ENCODE results near the gene OR8J3. TPM values are rescaled to one million over a fixed set of nuclear protein-coding genes. Genes with fewer than 3 reads are reported as not detected.
"Not testable (repeated sequence)": the region's sequence is repeated elsewhere in the genome, so short reads cannot be mapped to it uniquely, and the experiment has no call there.

OR8J3 gene
- total RNA-seq, 1 donor from 2014 or later: not detected

DNA sequence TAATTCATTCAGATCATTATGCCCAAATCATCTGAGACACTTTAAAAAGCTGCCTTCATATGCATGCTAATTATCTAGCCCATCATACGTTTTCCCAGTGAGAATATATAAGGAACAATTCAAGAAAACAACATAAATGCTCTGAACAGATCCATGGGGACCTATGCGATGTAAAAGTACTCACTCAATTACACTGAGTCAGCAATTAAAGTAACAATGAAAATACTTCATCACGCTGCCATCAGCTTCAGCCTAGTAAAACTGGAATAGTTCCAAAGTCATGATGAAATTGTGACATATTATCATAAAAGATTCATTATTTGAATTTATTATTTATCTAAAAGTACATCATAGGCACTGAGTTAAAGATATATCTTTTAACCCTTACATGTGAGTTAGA is 23.8 kb upstream of the OR8J3 start:
- Mint-ChIP-seq H3K36me3 (ENCODE audit: unreplicated experiment) (no peaks in the 10 kb centered on the region), H3K4me1 (ENCODE audit: unreplicated experiment) (no peaks in the 10 kb centered on the region), H3K4me3 (ENCODE audit: unreplicated experiment) (no peak overlapping the region), H3K27ac (ENCODE audit: unreplicated experiment) (no peak overlapping the region), H3K27me3 (ENCODE audit: unreplicated experiment) (no peaks in the 10 kb centered on the region), H3K9me3 (ENCODE audit: unreplicated experiment) (peaks cover 29% of the 10 kb centered on the region)
- TF ChIP-seq, protein P1, sequence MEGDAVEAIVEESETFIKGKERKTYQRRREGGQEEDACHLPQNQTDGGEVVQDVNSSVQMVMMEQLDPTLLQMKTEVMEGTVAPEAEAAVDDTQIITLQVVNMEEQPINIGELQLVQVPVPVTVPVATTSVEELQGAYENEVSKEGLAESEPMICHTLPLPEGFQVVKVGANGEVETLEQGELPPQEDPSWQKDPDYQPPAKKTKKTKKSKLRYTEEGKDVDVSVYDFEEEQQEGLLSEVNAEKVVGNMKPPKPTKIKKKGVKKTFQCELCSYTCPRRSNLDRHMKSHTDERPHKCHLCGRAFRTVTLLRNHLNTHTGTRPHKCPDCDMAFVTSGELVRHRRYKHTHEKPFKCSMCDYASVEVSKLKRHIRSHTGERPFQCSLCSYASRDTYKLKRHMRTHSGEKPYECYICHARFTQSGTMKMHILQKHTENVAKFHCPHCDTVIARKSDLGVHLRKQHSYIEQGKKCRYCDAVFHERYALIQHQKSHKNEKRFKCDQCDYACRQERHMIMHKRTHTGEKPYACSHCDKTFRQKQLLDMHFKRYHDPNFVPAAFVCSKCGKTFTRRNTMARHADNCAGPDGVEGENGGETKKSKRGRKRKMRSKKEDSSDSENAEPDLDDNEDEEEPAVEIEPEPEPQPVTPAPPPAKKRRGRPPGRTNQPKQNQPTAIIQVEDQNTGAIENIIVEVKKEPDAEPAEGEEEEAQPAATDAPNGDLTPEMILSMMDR (IDR thresholded peaks at IDR 0.05): no peak
- DNase-seq (ENCODE audit: extremely low spot score, unreplicated experiment): no peak

DNA sequence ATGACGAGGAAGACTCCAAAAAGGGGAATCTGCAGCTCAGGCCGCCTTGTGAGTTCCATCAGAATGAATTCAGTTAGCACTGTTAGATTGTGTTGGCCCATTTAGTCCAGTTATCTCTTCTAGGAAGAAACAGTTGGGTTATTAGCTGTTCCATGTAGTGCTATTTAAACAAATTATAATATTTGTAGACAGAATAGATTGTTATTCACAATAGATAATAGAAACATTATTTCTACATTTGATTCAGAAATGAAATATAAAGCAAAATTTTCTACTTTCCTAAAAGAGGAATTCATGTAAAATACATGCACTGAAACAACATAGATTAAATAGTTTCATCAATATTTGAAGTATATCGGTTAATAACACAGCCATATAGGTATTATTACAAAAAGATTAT is 20.2 kb upstream of the OR8J3 start, which contains the start of gene OR8K5:
OR8K5 (minus strand) TSS at position 101 of the 400 bp plus-strand sequence; CDS start at position 101, 0 bp downstream.
- H3K36me3 Mint-ChIP-seq (ENCODE audit: unreplicated experiment): no peaks in the 10 kb centered on the region
- H3K27ac Mint-ChIP-seq (ENCODE audit: unreplicated experiment): no peak within 1 kb of the TSS
- DNase-seq (ENCODE audit: extremely low spot score, unreplicated experiment): no peak
- no peaks in the 10 kb centered on the region for H3K27me3 Mint-ChIP-seq (ENCODE audit: unreplicated experiment)
- H3K9me3 Mint-ChIP-seq (ENCODE audit: unreplicated experiment): peaks cover 34% of the 10 kb centered on the region
- no peak within 1 kb of the TSS for H3K4me3 Mint-ChIP-seq (ENCODE audit: unreplicated experiment)
- TF ChIP-seq, protein P1 (IDR thresholded peaks at IDR 0.05): no peak
- H3K4me1 Mint-ChIP-seq (ENCODE audit: unreplicated experiment): no peaks in the 10 kb centered on the region

DNA sequence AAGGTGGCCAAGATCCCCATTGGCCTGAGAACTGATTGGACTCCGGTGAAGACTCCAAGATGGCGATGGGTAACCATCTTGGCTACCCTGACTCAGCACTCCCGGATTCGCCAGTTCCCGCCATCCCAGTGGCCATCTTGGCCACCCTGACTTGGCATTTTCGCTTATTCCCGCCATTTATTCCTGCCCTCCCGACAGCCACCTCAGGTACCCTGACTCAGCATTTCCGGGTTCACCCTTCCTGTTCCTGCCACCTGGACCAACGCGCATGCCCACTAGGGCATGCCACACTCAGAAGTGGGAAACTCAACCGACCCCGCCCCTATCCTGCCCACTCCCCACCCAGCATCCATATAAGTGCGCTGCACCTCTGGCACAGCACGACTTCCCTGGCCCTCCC is 12.3 kb upstream of the OR8J3 start:
- DNase-seq (ENCODE audit: extremely low spot score, unreplicated experiment): no peak
- Mint-ChIP-seq H3K27ac (ENCODE audit: unreplicated experiment) (no peak overlapping the region), H3K4me1 (ENCODE audit: unreplicated experiment) (no peaks in the 10 kb centered on the region), H3K36me3 (ENCODE audit: unreplicated experiment) (no peaks in the 10 kb centered on the region), H3K27me3 (ENCODE audit: unreplicated experiment) (no peaks in the 10 kb centered on the region), H3K9me3 (ENCODE audit: unreplicated experiment) (peaks cover 53% of the 10 kb centered on the region), H3K4me3 (ENCODE audit: unreplicated experiment) (no peak overlapping the region)
- TF ChIP-seq, protein P1 (IDR thresholded peaks at IDR 0.05): no peak

DNA sequence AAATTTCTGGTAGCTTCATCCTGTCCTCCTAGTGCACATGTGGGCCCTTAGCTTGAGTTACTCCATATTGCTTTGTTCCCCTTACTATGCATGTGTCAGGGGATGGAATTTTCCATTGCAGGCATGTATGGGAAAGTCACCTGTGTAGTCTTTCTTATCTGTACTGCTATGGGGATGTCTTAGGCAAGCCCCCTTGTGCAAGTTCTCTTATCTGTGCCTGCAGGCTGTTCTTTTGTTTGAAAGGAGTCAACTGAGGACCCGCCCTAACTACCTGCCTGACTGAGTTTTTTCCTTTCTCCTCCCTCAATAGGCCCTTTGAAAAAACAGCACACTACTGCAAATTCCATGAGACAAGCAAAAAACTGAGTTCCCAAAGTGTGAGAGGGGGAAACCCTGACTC is 11.4 kb upstream of the OR8J3 start:
- H3K9me3 Mint-ChIP-seq (ENCODE audit: unreplicated experiment): peaks cover 49% of the 10 kb centered on the region
- TF ChIP-seq, protein P1 (IDR thresholded peaks at IDR 0.05): no peak

DNA sequence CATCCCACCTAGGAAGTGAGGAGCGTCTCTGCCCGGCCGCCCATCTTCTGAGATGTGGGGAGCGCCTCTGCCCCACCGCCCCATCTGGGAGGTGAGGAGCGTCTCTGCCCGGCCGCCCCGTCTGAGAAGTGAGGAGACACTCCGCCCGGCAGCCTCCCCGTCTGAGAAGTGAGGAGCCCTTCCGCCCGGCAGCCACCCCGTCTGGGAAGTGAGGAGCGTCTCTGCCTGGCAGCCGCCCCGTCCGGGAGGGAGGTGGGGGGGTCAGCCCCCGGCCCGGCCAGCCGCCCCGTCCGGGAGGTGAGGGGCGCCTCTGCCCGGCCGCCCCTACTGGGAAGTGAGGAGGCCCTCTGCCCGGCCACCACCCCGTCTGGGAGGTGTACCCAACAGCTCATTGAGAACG is 3.7 kb upstream of the OR8J3 start:
- peaks cover 35% of the 10 kb centered on the region for H3K9me3 Mint-ChIP-seq (ENCODE audit: unreplicated experiment)
- H3K4me3 Mint-ChIP-seq (ENCODE audit: unreplicated experiment); DNase-seq (ENCODE audit: extremely low spot score, unreplicated experiment); H3K27me3 Mint-ChIP-seq (ENCODE audit: unreplicated experiment); H3K36me3 Mint-ChIP-seq (ENCODE audit: unreplicated experiment); H3K27ac Mint-ChIP-seq (ENCODE audit: unreplicated experiment); H3K4me1 Mint-ChIP-seq (ENCODE audit: unreplicated experiment): not testable (repeated sequence)

More for the DNA sequence above, 11.4 kb upstream of the OR8J3 start:
- no peaks in the 10 kb centered on the region for H3K4me1 Mint-ChIP-seq (ENCODE audit: unreplicated experiment)
- H3K36me3 Mint-ChIP-seq (ENCODE audit: unreplicated experiment): no peaks in the 10 kb centered on the region
- no peak overlapping the region for H3K4me3 Mint-ChIP-seq (ENCODE audit: unreplicated experiment)
- H3K27ac Mint-ChIP-seq (ENCODE audit: unreplicated experiment): no peak overlapping the region
- no peaks in the 10 kb centered on the region for H3K27me3 Mint-ChIP-seq (ENCODE audit: unreplicated experiment)
- no peak for DNase-seq (ENCODE audit: extremely low spot score, unreplicated experiment)

DNA sequence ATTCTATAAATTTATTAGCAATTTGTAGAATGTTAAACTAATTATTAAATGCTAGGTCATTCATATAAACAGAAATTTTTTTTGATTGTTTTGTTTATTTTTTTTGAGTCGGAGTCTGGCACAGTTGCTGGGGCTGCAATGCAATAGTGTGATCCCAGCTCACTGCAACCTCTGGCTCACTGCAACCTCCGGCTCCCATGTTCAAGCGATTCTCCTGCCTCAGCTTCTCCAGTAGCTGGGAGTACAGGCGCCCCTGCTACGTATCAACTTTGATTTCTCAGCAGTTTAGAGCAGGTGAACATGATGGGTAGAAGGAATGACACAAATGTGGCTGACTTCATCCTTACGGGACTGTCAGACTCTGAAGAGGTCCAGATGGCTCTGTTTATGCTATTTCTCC is 17.9 kb downstream of the OR8J3 start, which contains the start of gene OR8H3:
OR8H3 (plus strand) TSS at position 301 of the 400 bp plus-strand sequence; CDS start at position 301, 0 bp downstream.
- Mint-ChIP-seq H3K4me1 (ENCODE audit: unreplicated experiment) (no peaks in the 10 kb centered on the region), H3K9me3 (ENCODE audit: unreplicated experiment) (peaks cover 1% of the 10 kb centered on the region), H3K36me3 (ENCODE audit: unreplicated experiment) (no peaks in the 10 kb centered on the region), H3K27me3 (ENCODE audit: unreplicated experiment) (no peaks in the 10 kb centered on the region), H3K27ac (ENCODE audit: unreplicated experiment) (no peak within 1 kb of the TSS), H3K4me3 (ENCODE audit: unreplicated experiment) (no peak within 1 kb of the TSS)
- DNase-seq (ENCODE audit: extremely low spot score, unreplicated experiment): no peak
- TF ChIP-seq, protein P1 (IDR thresholded peaks at IDR 0.05): no peak
